ENCODE results near the gene SPATA13.

DNA sequence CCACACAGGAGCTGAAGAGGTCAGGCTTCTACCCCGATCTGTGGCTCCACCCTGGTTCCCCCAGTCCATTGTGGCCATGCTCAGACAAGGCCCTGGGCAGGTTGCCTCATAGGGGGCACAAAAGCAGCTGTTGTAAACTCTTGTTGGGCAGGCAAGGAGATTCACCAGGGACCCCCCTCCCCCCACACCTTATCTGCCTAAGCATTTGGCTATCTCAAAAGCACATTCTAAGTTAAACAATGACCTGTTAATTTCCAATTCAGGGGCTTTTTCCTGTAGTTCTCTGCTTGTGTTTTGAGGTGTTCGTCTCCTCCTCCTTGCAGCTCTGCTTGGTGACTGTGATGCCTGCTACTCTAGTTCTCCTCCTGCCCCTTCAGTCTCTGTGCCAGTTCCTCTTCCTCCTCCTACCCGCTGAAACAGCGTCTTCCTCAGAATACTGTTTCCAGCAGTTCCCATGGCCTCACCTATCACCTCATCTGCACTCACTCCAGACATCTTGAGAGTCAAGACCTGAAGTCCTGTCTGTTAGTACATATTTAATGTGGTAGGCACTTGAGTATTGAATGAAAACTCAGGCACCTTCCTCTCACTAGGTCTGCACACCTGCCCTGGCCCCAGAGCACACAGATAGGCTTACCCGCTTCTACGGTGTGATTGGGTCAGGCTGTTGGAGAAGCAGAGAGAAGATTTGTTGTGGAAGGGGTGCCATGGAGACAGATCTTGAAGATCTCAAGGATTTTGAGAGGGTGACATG lies 31.7 kb downstream of the SPATA13 start:
- TF ChIP-seq CTCF (conservative IDR thresholded peaks at IDR 0.05; ENCODE audit: low read depth, low read length) (no peak), EZH2 (IDR thresholded peaks at IDR 0.05; ENCODE audit: low read length, unreplicated experiment) (no peak), EZH2phosphoT487 (IDR thresholded peaks at IDR 0.05; ENCODE audit: borderline replicate concordance, low read length) (no peak)

All from PC-3 (cell line).